ENCODE measurements around the gene LASP1.

The LASP1 gene

GRCh38 chr17:38870259-38871165, 654 bp downstream of the LASP1 start:
- no peak for FAIRE-seq

- no peak for FAIRE-seq
Measured at GRCh38 chr17:38871247-38872015, 1.6 kb downstream of the LASP1 start.

- no peak for FAIRE-seq
Measured at GRCh38 chr17:38872027-38872511, 2.2 kb downstream of the LASP1 start.

- FAIRE-seq = no peak
Measured at GRCh38 chr17:38872671-38873385, 3.0 kb downstream of the LASP1 start.

- FAIRE-seq = no peak
Measured at GRCh38 chr17:38873640-38874380, 4.0 kb downstream of the LASP1 start.

GRCh38 chr17:38874505-38875400, 4.9 kb downstream of the LASP1 start:
- FAIRE-seq = no peak

- no peak for FAIRE-seq
Measured at GRCh38 chr17:38875477-38876075, 5.7 kb downstream of the LASP1 start.

- no peak for FAIRE-seq
Measured at GRCh38 chr17:38877130-38877851, 7.4 kb downstream of the LASP1 start.

GRCh38 chr17:38879878-38880665, 10.2 kb downstream of the LASP1 start:
- no peak for FAIRE-seq

GRCh38 chr17:38881600-38882191, 11.8 kb downstream of the LASP1 start:
- FAIRE-seq = no peak

GRCh38 chr17:38882870-38883269, 13.0 kb downstream of the LASP1 start:
- FAIRE-seq = no peak

GRCh38 chr17:38883592-38884526, 14.0 kb downstream of the LASP1 start:
- FAIRE-seq = no peak

- no peak for FAIRE-seq
Measured at GRCh38 chr17:38885044-38885727, 15.3 kb downstream of the LASP1 start.

- FAIRE-seq = no peak
Measured at GRCh38 chr17:38885728-38886642, 16.1 kb downstream of the LASP1 start.

GRCh38 chr17:38886643-38887010, 16.8 kb downstream of the LASP1 start:
- no peak for FAIRE-seq

- no peak for FAIRE-seq
Measured at GRCh38 chr17:38888842-38889241, 19.0 kb downstream of the LASP1 start.
